Activated CD4-positive, alpha-beta memory T cell treated with anti-CD3 and anti-CD28 coated beads, Interleukin-2, amount 10 ng/mL, durations not matched to agents 7 days and 5 days (primary cell): ENCODE results near the gene ATXN1L. TPM values are rescaled to one million over a fixed set of nuclear protein-coding genes. Genes with fewer than 3 reads are reported as not detected.
"Not testable (repeated sequence)": the region's sequence is repeated elsewhere in the genome, so short reads cannot be mapped to it uniquely, and the experiment has no call there.

ENCODE experiments used
- CTCF ChIA-PET: fragments of 350-600 bp; sonication (Branson Sonifier 250); formaldehyde crosslinking; loops from one replicate; lab custom pipeline; 2021; ENCODE audit warnings: antibody characterized with exemption, inconsistent platforms; lab: Charles Lee
- POLR2A ChIA-PET: fragments of 350-600 bp; sonication (Branson Sonifier 250); formaldehyde crosslinking; loops from one replicate; lab custom pipeline; 2021; ENCODE audit warnings: antibody characterized with exemption; lab: Charles Lee
- DNase-seq: peaks from one replicate; pipeline ENCODE4 v3.0.0-alpha.2; 2020
- H3K27ac Mint-ChIP-seq: one replicate; pipeline ENCODE4 v1.8.0; 2021; ENCODE audit warnings: mild to moderate bottlenecking, mixed read lengths
- H3K27me3 Mint-ChIP-seq: one replicate; pipeline ENCODE4 v1.8.0; 2021; ENCODE audit warnings: mixed read lengths
- H3K36me3 Mint-ChIP-seq: one replicate; pipeline ENCODE4 v1.8.0; 2021; ENCODE audit warnings: low read depth, mixed read lengths
- H3K4me1 Mint-ChIP-seq: one replicate; pipeline ENCODE4 v1.8.0; 2021; ENCODE audit warnings: mixed read lengths
- H3K4me3 Mint-ChIP-seq: one replicate; pipeline ENCODE4 v1.8.0; 2021; ENCODE audit warnings: mild to moderate bottlenecking, mixed read lengths
- H3K9me3 Mint-ChIP-seq: one replicate; pipeline ENCODE4 v1.8.0; 2021; ENCODE audit warnings: mixed read lengths
- total RNA-seq, 2 experiments: library from RNA; stranded (reverse); gene quantifications; one replicate each; pipeline ENCODE4 v1.2.3, GENCODE V29; 2021

ATXN1L gene
- total RNA-seq, 2 experiments from 2014 or later = 23.6 to 24.8 TPM

DNA sequence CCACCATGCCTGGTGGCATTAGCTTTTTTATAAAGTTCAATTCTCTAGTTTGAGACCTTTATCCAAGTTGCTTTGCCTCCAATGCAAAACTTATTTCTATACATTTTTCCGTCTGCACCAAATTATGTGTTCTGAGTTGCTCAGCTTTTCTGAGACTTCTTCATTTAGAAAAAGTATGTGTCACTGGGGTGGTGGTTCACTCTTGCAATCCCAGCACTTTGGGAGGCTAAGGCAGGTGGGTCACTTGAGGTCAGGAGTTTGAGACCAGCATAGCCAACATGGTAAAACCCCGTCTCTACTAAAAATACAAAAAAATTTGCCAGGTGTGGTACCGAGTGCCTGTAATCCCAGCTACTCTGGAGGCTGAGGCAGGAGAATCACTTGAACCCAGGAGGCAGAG lies 14.1 kb upstream of the ATXN1L start:
- POLR2A ChIA-PET, H3K27ac Mint-ChIP-seq, H3K27me3 Mint-ChIP-seq, DNase-seq, H3K9me3 Mint-ChIP-seq, H3K36me3 Mint-ChIP-seq, H3K4me3 Mint-ChIP-seq: not testable (repeated sequence)
- CTCF ChIA-PET = interaction anchor here (1.2 kb wide), 1 partner anchor 130 kb away, joined by 3 read pairs; no protein-coding TSS in a partner anchor
- H3K4me1 Mint-ChIP-seq = peaks cover 14% of the 10 kb centered on the region

- H3K4me3 Mint-ChIP-seq, H3K27ac Mint-ChIP-seq, CTCF ChIA-PET, DNase-seq, H3K36me3 Mint-ChIP-seq, H3K27me3 Mint-ChIP-seq, H3K9me3 Mint-ChIP-seq: not testable (repeated sequence)
- H3K4me1 Mint-ChIP-seq = peaks cover 14% of the 10 kb centered on the region
- POLR2A ChIA-PET = interaction anchor here (0.6 kb wide), 1 partner anchor 24 kb away, joined by 4 read pairs; the partner anchor contains the start of gene AP1G1
Observed at GRCh38 chr16:71832112-71832511, 13.7 kb upstream of the ATXN1L start.

DNA sequence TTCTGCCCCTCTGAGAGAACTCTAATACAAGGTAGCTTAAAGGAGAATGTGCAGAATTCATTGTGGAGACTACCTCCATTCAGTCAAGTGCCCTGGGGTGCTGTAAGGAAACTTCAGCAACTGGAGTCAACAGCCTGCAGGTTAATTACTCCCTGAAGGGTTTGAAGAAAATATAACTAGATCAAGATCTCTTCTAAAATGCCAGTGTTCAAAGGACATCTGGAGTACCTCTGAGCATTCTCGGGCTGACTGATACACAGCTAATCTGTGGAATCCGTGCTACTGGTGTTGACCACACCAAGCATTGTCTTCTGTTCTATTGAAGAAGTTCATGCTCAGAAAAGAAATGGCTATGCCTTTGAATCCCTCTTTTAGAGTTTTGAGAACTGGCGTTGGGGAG lies 11.5 kb upstream of the ATXN1L start:
- no peak overlapping the region for H3K27ac Mint-ChIP-seq
- peaks cover 14% of the 10 kb centered on the region for H3K4me1 Mint-ChIP-seq
- H3K4me3 Mint-ChIP-seq = no peak overlapping the region
- no peaks in the 10 kb centered on the region for H3K9me3 Mint-ChIP-seq
- CTCF ChIA-PET = no interaction called here
- H3K36me3 Mint-ChIP-seq = no peaks in the 10 kb centered on the region
- H3K27me3 Mint-ChIP-seq = no peaks in the 10 kb centered on the region
- DNase-seq = no peak
- POLR2A ChIA-PET = interaction anchor here (1.0 to 1.3 kb wide), 2 partner anchors 11 to 26 kb away, joined by 4 to 5 read pairs; partner anchors contain the start of gene AP1G1

DNA sequence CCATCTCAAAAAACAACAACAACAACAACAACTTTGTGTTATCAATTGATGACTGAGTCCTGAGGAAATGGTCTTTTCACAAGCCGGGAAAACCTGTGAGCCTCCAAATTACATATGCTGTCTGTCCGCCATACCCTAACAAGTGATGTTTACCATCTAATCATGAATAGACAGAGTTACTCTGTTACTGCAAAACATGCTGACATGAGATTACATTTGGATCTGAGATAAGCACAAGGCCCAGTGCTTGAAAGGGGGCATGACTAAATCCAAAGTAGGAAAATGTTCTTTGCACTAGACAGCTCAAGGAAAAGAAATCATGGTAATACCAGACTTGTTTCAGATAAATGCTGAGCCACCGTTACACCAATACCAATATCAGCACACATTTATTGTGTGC lies 8.6 kb upstream of the ATXN1L start:
- Mint-ChIP-seq H3K36me3 (no peaks in the 10 kb centered on the region), H3K4me3 (no peak overlapping the region), H3K27me3 (no peaks in the 10 kb centered on the region), H3K4me1 (peaks cover 22% of the 10 kb centered on the region), H3K27ac (no peak overlapping the region), H3K9me3 (no peaks in the 10 kb centered on the region)
- ChIA-PET POLR2A (no interaction called here), CTCF (no interaction called here)
- no peak for DNase-seq

DNA sequence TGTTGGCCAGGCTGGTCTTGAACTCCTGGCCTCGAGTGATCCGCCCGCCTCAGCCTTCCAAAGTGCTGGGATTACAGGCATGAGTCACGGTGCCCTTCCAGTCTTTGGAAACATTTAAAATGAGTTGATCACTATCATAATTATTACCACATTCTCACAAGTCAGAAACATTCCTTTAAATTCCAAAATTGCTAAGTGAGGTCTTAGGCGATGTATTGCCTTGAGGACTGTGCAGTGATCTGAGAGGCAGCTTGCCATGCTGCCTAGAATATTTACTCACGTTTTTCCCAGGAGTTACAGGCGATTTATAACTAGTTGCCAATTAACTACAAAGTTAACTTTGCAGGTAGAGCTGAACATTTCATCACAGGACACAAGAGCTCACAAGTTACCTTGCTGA lies 5.7 kb upstream of the ATXN1L start:
- no peaks in the 10 kb centered on the region for H3K36me3 Mint-ChIP-seq
- ChIA-PET POLR2A (interaction anchor here (0.9 to 1.0 kb wide), 2 partner anchors 18 to 44 kb away, joined by 3 to 5 read pairs; partner anchors contain the start of gene ZNF821), CTCF (interaction anchor here (0.6 to 1.6 kb wide), 2 partner anchors 42 to 68 kb away, joined by 3 to 4 read pairs; no protein-coding TSS in a partner anchor)
- no peak overlapping the region for H3K27ac Mint-ChIP-seq
- no peaks in the 10 kb centered on the region for H3K27me3 Mint-ChIP-seq
- H3K4me3 Mint-ChIP-seq = no peak overlapping the region
- no peaks in the 10 kb centered on the region for H3K9me3 Mint-ChIP-seq
- no peak for DNase-seq
- H3K4me1 Mint-ChIP-seq = peaks cover 27% of the 10 kb centered on the region

DNA sequence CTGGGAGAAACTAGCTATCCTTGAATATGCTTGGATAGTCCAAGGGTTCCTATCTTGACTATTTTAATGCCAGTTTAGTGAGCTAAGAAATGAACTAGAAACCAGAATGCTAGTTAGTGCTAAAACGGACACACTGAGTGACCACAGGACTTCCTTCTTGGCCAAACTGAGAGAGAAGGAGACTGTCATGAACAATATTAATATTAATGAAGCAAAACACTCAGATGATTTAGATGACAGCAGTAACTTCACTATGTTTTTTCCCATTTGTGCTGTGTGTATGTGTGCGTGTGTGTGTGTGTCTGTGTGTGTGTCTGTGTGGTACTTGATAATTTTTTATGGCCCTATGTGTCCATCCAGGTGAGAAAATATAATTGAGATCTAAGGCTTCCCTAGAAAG lies 2.2 kb upstream of the ATXN1L start:
- Mint-ChIP-seq H3K27me3 (no peaks in the 10 kb centered on the region), H3K4me3 (no peak overlapping the region), H3K27ac (peak overlapping the region; percentile 19), H3K9me3 (no peaks in the 10 kb centered on the region), H3K4me1 (peaks cover 53% of the 10 kb centered on the region), H3K36me3 (peaks cover 9% of the 10 kb centered on the region)
- CTCF ChIA-PET = interaction anchor here (0.9 to 2.2 kb wide), 7 partner anchors 15 to 278 kb away, joined by 3 to 12 read pairs (median 4); partner anchors contain the start of gene ZNF821
- POLR2A ChIA-PET = interaction anchor here (0.6 to 2.0 kb wide), 8 partner anchors 13 to 250 kb away, joined by 3 to 23 read pairs (median 4); partner anchors contain the start of genes AP1G1, DHX38, TXNL4B and ZNF821
- DNase-seq = no peak

- Mint-ChIP-seq H3K36me3 (peaks cover 32% of the 10 kb centered on the region), H3K4me3 (peak overlapping the region; percentile 91), H3K4me1 (peaks cover 53% of the 10 kb centered on the region), H3K27ac (peak overlapping the region; percentile 93), H3K27me3 (no peaks in the 10 kb centered on the region), H3K9me3 (no peaks in the 10 kb centered on the region)
- CTCF ChIA-PET = interaction anchor here (0.6 to 2.0 kb wide), 5 partner anchors 18 to 281 kb away, joined by 3 to 7 read pairs (median 3); partner anchors contain the start of gene ZNF821
- POLR2A ChIA-PET = interaction anchor here (0.8 to 1.8 kb wide), 13 partner anchors 9 to 72 kb away, joined by 3 to 39 read pairs (median 4); partner anchors contain the start of genes AP1G1, IST1 and ZNF821
- peak; percentile 31 for DNase-seq
Observed at GRCh38 chr16:71846431-71846830, 655 bp downstream of the ATXN1L start.

DNA sequence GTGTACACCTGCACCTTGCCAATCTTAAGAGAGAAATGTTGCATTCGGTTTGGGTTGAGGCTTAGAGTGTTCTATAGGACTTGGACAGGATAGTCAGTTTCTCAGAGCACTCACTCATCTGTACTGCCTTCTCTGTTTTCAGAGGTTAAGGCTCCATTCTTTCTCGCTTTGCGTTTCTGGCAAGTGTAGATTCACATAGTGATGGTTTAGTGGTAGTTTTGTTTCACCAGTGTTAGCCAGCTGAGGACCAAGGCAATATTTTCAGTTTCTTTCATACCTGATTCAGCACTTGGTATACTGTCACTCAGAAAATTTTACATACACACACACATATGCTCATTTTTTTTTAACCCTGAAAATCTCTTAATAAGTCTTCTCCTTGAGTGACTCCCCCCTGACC lies 1.3 kb downstream of the ATXN1L start:
- peaks cover 38% of the 10 kb centered on the region for H3K36me3 Mint-ChIP-seq
- POLR2A ChIA-PET = interaction anchor here (0.8 to 1.8 kb wide), 13 partner anchors 9 to 73 kb away, joined by 3 to 39 read pairs (median 4); partner anchors contain the start of genes AP1G1, IST1 and ZNF821

DNA sequence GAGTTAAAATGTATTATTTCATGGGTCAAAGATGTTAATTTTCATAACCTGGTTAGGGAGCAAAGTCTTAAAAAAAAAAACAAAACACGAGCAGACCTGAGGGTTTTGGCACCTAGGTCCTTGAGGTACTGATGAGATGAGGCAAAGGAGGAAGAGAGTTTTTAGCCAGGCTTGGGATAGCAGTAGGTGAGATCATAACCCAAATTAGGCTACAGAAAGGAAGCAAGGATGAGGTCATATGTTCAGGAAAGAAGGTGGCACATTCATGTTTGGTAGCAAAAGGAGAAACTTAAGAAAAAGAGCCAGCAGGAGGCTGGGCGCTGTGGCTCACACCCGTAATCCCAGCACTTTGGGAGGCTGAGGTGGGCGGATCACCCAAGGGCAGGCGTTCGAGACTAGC lies 2.8 kb downstream of the ATXN1L start:
- ChIA-PET POLR2A (interaction anchor here (1.4 to 1.7 kb wide), 2 partner anchors 34 to 47 kb away, joined by 3 to 6 read pairs; no protein-coding TSS in a partner anchor), CTCF (interaction anchor here (1.5 kb wide), 1 partner anchor 33 kb away, joined by 6 read pairs; no protein-coding TSS in a partner anchor)
- Mint-ChIP-seq H3K36me3 (peaks cover 44% of the 10 kb centered on the region), H3K27me3 (no peaks in the 10 kb centered on the region), H3K4me3 (no peak overlapping the region), H3K9me3 (no peaks in the 10 kb centered on the region), H3K4me1 (peaks cover 59% of the 10 kb centered on the region), H3K27ac (no peak overlapping the region)
- DNase-seq = no peak

More for the DNA sequence above, 1.3 kb downstream of the ATXN1L start:
- peak overlapping the region; percentile 91 for H3K4me3 Mint-ChIP-seq
- CTCF ChIA-PET = interaction anchor here (0.7 to 2.0 kb wide), 3 partner anchors 34 to 282 kb away, joined by 3 to 7 read pairs (median 4); partner anchors contain the start of gene ZNF821
- H3K4me1 Mint-ChIP-seq = peaks cover 56% of the 10 kb centered on the region
- peak overlapping the region; percentile 93 for H3K27ac Mint-ChIP-seq
- no peaks in the 10 kb centered on the region for H3K27me3 Mint-ChIP-seq
- no peaks in the 10 kb centered on the region for H3K9me3 Mint-ChIP-seq
- DNase-seq = no peak

DNA sequence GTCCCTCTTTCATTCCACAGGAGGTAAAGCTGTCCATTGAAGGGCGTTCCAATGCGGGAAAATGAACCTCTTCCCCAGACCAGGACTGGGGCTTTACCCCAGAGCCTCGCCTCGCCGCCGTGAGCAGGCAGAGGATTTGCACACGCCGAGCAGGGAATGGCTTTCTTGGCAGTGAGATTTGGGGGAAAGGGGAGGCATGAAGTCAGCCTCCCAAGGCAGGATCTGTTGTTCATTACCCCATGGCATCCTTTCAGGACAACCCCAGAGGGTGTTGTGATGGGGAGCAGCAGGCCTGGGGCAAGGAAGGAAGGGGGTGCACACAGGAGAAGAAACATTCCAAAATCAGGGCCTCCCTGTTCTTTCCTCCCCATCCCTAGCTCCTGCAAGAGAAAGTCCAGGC lies 6.0 kb downstream of the ATXN1L start:
- Mint-ChIP-seq H3K36me3 (peaks cover 66% of the 10 kb centered on the region), H3K4me3 (no peak overlapping the region), H3K27me3 (no peaks in the 10 kb centered on the region), H3K9me3 (no peaks in the 10 kb centered on the region), H3K4me1 (peaks cover 68% of the 10 kb centered on the region), H3K27ac (no peak overlapping the region)
- no peak for DNase-seq
- POLR2A ChIA-PET = interaction anchor here (1.0 kb wide), 1 partner anchor 19 kb away, joined by 3 read pairs; no protein-coding TSS in a partner anchor
- CTCF ChIA-PET = interaction anchor here (1.4 to 1.7 kb wide), 3 partner anchors 26 to 110 kb away, joined by 3 to 5 read pairs (median 4); no protein-coding TSS in a partner anchor

DNA sequence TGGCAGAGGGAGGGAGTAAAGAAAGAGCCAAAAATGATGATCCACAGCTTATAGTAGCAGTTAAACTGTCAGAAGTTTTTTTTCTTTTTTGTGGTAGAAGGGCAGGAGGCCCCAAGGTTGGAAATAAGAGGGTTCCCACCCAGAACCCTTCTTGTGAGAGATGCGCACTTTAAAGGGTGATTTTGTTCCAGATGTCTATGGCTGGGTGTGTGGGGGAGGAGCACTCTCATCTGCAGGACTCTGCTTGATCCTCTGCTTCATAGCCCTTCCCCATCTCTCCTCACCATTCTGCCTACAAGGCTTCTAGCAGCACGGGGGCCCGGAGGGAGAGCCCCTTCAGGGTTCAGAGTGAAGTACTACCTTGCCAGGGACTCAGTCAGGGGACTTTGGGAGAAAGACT lies 6.4 kb downstream of the ATXN1L start:
- Mint-ChIP-seq H3K4me1 (peaks cover 66% of the 10 kb centered on the region), H3K4me3 (no peak overlapping the region), H3K27me3 (no peaks in the 10 kb centered on the region), H3K9me3 (no peaks in the 10 kb centered on the region), H3K36me3 (peaks cover 67% of the 10 kb centered on the region), H3K27ac (no peak overlapping the region)
- no peak for DNase-seq
- CTCF ChIA-PET = interaction anchor here (1.4 to 1.7 kb wide), 3 partner anchors 26 to 109 kb away, joined by 3 to 5 read pairs (median 4); no protein-coding TSS in a partner anchor
- POLR2A ChIA-PET = interaction anchor here (1.0 kb wide), 1 partner anchor 19 kb away, joined by 3 read pairs; no protein-coding TSS in a partner anchor

DNA sequence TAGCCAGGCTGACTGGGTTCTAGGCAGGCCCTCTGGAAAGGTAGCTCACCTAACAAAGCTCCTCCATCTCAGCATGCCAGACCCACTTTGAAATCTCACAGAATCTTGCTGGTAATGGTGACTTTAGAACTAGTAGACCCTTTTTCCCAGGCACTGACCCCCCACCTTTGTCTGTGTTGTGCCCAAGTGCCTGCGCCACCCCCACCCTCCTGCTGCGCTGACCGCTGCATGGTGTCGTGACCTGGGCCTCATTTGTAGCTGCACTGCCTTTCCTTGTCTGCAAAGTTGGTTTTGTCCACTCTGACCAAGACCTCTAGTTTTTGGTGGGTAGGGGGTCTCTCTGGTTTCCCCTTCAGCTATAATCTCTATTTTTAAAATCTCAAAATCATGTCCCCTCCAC lies 6.8 kb downstream of the ATXN1L start:
- no peak overlapping the region for H3K4me3 Mint-ChIP-seq
- DNase-seq = no peak
- H3K36me3 Mint-ChIP-seq = peaks cover 69% of the 10 kb centered on the region
- no peaks in the 10 kb centered on the region for H3K27me3 Mint-ChIP-seq
- no peaks in the 10 kb centered on the region for H3K9me3 Mint-ChIP-seq
- H3K27ac Mint-ChIP-seq = no peak overlapping the region
- ChIA-PET CTCF (interaction anchor here (1.4 to 1.7 kb wide), 3 partner anchors 26 to 109 kb away, joined by 3 to 5 read pairs (median 4); no protein-coding TSS in a partner anchor), POLR2A (interaction anchor here (1.0 kb wide), 1 partner anchor 18 kb away, joined by 3 read pairs; no protein-coding TSS in a partner anchor)
- H3K4me1 Mint-ChIP-seq = peaks cover 65% of the 10 kb centered on the region

GRCh38 chr16:71853413-71853812 lies 7.6 kb downstream of the ATXN1L start:
- Mint-ChIP-seq H3K9me3 (no peaks in the 10 kb centered on the region), H3K27me3 (no peaks in the 10 kb centered on the region), H3K4me1 (peaks cover 57% of the 10 kb centered on the region), H3K27ac (no peak overlapping the region), H3K36me3 (peaks cover 62% of the 10 kb centered on the region), H3K4me3 (no peak overlapping the region)
- DNase-seq = no peak
- ChIA-PET POLR2A (no interaction called here), CTCF (interaction anchor here (1.4 kb wide), 1 partner anchor 25 kb away, joined by 3 read pairs; no protein-coding TSS in a partner anchor)
